DND-41 (cell line): Measurements from ENCODE around the gene BMPR1A.

Source experiments
- ATAC-seq: fragments of 200-7000 bp; cut with Tn5 transposase; 3 replicates; pipeline ENCODE4 v1.9.1; 2021; ENCODE audit warnings: low read depth; ENCODE audit not compliant: insufficient read depth
- DNase-seq: peaks from one replicate; pipeline ENCODE4 v3.0.0-alpha.2; 2020
- H2AFZ ChIP-seq: 2 replicates; pipeline ENCODE4 v1.6.0; 2012; ENCODE audit warnings: low read depth, low read length
- H3K27ac ChIP-seq: 2 replicates; pipeline ENCODE4 v1.5.1; 2012; ENCODE audit warnings: low read length, inconsistent platforms
- H3K27me3 ChIP-seq: fragments of 200-600 bp; sonication (generic); 2 replicates; pipeline ENCODE4 v1.6.0; 2012; ENCODE audit warnings: low read length, mild to moderate bottlenecking, inconsistent platforms; ENCODE audit not compliant: insufficient read depth, poor library complexity
- H3K36me3 ChIP-seq: 2 replicates; pipeline ENCODE4 v1.5.1; 2012; ENCODE audit warnings: low read length, inconsistent platforms; ENCODE audit not compliant: insufficient read depth
- H3K4me1 ChIP-seq: 2 replicates; pipeline ENCODE4 v1.5.1; 2012; ENCODE audit warnings: mild to moderate bottlenecking, low read length; ENCODE audit not compliant: insufficient read depth
- H3K4me2 ChIP-seq: 2 replicates; pipeline ENCODE4 v1.6.0; 2012; ENCODE audit warnings: mild to moderate bottlenecking, moderate library complexity, low read length, inconsistent platforms; ENCODE audit not compliant: insufficient read depth
- H3K4me3 ChIP-seq, 2 experiments: fragments of 200-600 bp in 1 of 2; shearing (Covaris generic) in 1 of 2; 2 replicates each; pipeline ENCODE4 v1.5.1; 2012 to 2016; ENCODE audit warnings: inconsistent platforms in 2 of 2, low read length in 2 of 2, mild to moderate bottlenecking in 2 of 2, low read depth in 1 of 2, moderate library complexity in 1 of 2
- H3K79me2 ChIP-seq: 2 replicates; pipeline ENCODE4 v1.6.0; 2012; ENCODE audit warnings: low read length, inconsistent platforms; ENCODE audit not compliant: insufficient read depth
- H3K9ac ChIP-seq: 2 replicates; pipeline ENCODE4 v1.6.0; 2012; ENCODE audit warnings: low read depth, mild to moderate bottlenecking, inconsistent platforms, low read length, moderate library complexity
- H3K9me3 ChIP-seq: 2 replicates; pipeline ENCODE4 v1.5.1; 2012; ENCODE audit warnings: low read length, moderate library complexity, mild to moderate bottlenecking, inconsistent platforms; ENCODE audit not compliant: insufficient read depth, severe bottlenecking
- H4K20me1 ChIP-seq: 2 replicates; pipeline ENCODE4 v1.6.0; 2012; ENCODE audit warnings: low read length; ENCODE audit not compliant: insufficient read depth
- EZH2 ChIP-seq: IDR thresholded peaks from 3 replicates; pipeline ENCODE4 v1.6.1; 2012; ENCODE audit warnings: borderline replicate concordance, low read depth, mild to moderate bottlenecking, moderate library complexity, low read length, inconsistent platforms; ENCODE audit not compliant: severe bottlenecking
- TF ChIP-seq, protein P1 (sequence below): IDR thresholded peaks from 2 replicates; pipeline ENCODE4 v1.5.1; 2012; ENCODE audit warnings: borderline replicate concordance, low read length, moderate library complexity, mild to moderate bottlenecking; ENCODE audit not compliant: poor library complexity, severe bottlenecking; ENCODE audit errors: extremely low read depth

Gene BMPR1A

DNA sequence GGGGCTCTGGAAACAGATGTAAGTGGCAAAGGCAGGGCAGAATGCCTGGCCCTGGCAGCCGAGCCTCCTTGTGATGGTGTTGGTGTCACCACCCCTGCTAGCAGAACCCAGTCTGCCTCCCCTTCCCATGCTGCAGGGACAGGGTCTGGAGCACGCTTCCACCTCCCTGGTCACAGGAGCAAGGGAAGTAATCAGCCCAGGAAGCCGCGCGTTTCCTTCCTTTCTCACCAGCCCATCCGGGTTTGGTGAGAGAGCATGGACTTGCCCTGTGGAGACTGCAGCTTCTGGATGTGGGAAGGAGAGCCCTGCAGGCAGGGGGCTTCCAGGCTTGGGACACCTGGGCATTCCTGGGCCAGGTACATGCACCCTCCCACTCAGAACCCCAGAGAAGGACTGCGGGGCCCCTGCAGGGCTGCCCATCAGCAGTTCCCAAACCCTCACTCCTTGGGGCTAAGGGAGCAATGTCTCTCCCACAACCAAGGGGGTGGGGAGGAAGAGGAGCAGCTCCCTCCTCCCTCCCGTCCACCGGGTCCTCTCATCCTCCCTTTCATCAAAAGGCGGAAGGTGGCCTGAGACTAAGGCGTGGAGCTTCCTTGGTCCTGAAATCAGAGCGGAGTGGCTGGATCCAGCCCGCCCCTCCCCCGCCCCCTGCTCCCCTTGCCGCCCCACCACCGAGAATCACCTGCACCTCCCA lies 199.2 kb downstream of the BMPR1A start:
- no peak overlapping the region for H3K4me3 ChIP-seq
- H3K9ac ChIP-seq: no peak overlapping the region

DNA sequence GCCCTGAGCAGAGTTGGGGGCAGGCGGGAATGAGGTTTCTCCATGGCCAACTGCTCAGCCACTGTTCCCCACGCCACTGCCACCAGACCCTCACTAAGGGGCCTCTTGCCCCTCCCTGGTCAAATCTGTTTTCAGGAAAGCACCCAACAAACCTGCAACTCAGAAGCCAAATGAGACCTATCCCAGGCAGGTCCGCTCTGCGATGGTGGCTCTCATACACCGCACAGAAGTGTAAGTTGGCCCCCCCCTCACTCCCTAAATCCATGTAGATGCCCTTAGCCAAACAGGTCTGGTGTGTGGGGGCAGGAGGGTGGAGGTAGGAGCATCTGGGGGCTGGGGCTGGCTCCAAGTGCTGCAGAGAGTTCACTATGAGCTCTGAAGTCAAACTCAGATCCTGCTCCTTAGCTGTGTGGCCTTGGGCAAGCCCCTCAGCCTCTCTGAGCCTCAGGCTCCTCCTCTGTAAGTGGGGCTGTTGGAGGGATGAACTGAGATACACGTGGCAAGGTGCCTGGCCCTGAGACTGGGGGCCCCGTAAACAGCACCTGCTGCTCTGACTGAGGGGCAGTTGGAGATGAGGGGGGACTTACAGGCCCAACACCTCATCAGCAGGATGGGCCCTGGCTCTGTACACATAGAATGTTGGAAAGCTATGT lies 199.9 kb downstream of the BMPR1A start:
- no peak overlapping the region for H3K4me2 ChIP-seq
- ATAC-seq (no peak), DNase-seq (no peak)
- H3K4me3 ChIP-seq: no peak overlapping the region
- H3K79me2 ChIP-seq: no peaks in the 10 kb centered on the region
- H3K9ac ChIP-seq: no peak overlapping the region
- H3K4me1 ChIP-seq: no peaks in the 10 kb centered on the region
- TF ChIP-seq EZH2: no peak
- TF ChIP-seq, protein P1, sequence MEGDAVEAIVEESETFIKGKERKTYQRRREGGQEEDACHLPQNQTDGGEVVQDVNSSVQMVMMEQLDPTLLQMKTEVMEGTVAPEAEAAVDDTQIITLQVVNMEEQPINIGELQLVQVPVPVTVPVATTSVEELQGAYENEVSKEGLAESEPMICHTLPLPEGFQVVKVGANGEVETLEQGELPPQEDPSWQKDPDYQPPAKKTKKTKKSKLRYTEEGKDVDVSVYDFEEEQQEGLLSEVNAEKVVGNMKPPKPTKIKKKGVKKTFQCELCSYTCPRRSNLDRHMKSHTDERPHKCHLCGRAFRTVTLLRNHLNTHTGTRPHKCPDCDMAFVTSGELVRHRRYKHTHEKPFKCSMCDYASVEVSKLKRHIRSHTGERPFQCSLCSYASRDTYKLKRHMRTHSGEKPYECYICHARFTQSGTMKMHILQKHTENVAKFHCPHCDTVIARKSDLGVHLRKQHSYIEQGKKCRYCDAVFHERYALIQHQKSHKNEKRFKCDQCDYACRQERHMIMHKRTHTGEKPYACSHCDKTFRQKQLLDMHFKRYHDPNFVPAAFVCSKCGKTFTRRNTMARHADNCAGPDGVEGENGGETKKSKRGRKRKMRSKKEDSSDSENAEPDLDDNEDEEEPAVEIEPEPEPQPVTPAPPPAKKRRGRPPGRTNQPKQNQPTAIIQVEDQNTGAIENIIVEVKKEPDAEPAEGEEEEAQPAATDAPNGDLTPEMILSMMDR: no peak
- H3K9me3 ChIP-seq: peaks cover 5% of the 10 kb centered on the region
- no peaks in the 10 kb centered on the region for H3K36me3 ChIP-seq
- H3K27me3 ChIP-seq: no peaks in the 10 kb centered on the region
- no peak overlapping the region for H3K27ac ChIP-seq
- no peaks in the 10 kb centered on the region for H4K20me1 ChIP-seq
- H2AFZ ChIP-seq: no peak overlapping the region

More for the DNA sequence above, 199.2 kb downstream of the BMPR1A start:
- Histone ChIP-seq H3K9me3 (peaks cover 5% of the 10 kb centered on the region), H3K4me1 (no peaks in the 10 kb centered on the region), H3K27me3 (no peaks in the 10 kb centered on the region), H3K79me2 (no peaks in the 10 kb centered on the region), H3K36me3 (no peaks in the 10 kb centered on the region), H3K27ac (no peak overlapping the region), H4K20me1 (no peaks in the 10 kb centered on the region), H2AFZ (no peak overlapping the region), H3K4me2 (no peak overlapping the region)
- ATAC-seq (no peak), DNase-seq (no peak)
- no peak for TF ChIP-seq EZH2
- TF ChIP-seq, protein P1: no peak

- Histone ChIP-seq H4K20me1 (no peaks in the 10 kb centered on the region), H3K79me2 (no peaks in the 10 kb centered on the region), H3K27me3 (no peaks in the 10 kb centered on the region), H3K27ac (no peak overlapping the region), H2AFZ (no peak overlapping the region), H3K9me3 (peaks cover 3% of the 10 kb centered on the region), H3K4me1 (no peaks in the 10 kb centered on the region), H3K36me3 (no peaks in the 10 kb centered on the region), H3K4me3 (no peak overlapping the region), H3K9ac (no peak overlapping the region), H3K4me2 (no peak overlapping the region)
- TF ChIP-seq, protein P1: no peak
- no peak for TF ChIP-seq EZH2
- ATAC-seq: no peak
- no peak for DNase-seq
Observed at GRCh38 chr10:86956848-86957448, 200.5 kb downstream of the BMPR1A start.
